HG03342 (cell line): ENCODE data around the gene MVB12A.
A peak's percentile ranks its signal among the peaks of the same experiment; 100 is the strongest.

Experiments used
- ATAC-seq: cut with Tn5 transposase; IDR thresholded peaks from one replicate; pipeline ENCODE4 v1.9.1; 2021; ENCODE audit warnings: mild to moderate bottlenecking, moderate library complexity; ENCODE audit not compliant: unreplicated experiment

The MVB12A gene

DNA sequence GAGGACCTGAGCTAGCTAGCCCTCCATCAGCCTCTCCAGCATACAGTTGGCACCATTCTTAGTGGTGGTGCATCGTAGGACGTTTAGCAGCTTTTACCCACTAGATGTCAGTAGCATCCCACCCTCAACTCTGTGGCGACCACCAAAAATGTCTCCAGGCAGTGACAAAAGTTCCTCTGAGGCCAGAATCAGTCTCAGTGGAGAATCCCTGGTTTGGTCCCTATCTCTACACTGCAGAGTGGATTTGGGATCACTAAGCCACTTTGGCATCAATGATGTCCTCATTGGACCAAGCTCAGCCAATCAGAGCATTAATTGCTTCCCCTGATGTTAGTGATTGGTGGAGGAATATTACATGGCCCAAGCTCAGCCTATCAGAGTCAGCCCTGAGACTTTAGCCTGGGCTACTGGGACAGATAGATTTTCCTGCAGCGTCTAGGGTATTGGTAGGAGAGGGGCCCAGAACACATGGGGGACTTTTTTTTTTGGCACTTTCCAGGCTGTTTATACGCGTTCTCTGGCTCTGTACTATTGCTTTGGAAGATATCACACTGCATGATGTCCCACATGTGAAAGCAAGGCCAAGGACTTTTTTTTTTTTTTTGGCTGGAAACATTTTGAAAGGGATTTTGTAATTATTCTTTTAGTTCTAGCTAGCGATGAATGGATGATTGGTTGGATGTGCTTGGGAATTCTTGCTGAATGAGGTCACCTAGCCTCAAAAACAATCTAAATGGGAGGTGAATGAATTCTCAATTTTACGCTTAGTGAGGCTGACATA lies 21.6 kb downstream of the MVB12A start:
- ATAC-seq = no peak

DNA sequence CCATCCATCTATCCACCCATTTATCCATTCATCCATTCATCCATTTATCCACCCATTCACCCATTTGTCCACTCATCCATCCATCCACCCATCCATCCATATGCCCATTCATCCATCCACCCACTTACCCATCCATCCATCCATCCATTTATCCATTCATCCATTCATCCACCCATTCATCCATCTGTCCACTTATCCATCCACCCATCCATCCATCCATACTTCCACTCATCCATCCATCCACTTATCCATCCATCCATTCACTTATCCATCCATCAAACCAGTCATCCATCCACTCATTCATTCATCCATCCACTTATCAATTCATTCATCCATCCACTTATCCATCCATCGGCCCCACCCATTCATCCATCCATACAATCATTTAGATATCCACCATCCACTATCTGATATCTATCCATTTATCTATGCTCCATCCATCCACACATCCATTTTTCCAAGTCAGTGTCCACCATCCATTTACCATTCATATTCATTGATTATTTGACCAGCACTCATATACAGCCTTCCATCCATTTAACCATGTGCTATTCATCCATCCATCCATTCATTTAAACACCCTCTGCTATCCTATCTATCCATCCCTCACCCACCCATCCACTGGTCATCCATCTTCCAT lies 25.8 kb downstream of the MVB12A start:
- ATAC-seq = no peak

DNA sequence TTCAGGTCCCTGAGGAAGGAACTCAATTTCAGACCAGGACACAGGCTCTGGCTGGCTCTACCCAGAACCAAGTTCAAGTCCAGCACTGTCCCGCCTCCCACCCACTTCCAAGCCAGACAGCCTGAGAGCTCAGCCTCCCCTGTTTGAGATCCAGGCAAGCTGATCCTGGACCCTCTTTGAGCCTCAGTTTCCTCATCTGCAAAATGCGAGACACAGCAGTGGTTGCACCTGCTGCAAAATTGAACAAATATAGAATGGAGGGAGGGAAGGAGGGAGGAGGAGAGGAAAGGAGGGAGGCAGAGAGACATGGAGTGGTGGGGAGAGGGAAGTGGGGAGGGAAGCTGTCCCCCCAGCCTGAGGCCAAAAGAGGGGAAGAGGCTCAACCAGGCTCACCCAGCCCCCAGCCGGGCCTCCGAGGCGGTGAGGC lies 27.9 kb downstream of the MVB12A start:
- no peak for ATAC-seq

DNA sequence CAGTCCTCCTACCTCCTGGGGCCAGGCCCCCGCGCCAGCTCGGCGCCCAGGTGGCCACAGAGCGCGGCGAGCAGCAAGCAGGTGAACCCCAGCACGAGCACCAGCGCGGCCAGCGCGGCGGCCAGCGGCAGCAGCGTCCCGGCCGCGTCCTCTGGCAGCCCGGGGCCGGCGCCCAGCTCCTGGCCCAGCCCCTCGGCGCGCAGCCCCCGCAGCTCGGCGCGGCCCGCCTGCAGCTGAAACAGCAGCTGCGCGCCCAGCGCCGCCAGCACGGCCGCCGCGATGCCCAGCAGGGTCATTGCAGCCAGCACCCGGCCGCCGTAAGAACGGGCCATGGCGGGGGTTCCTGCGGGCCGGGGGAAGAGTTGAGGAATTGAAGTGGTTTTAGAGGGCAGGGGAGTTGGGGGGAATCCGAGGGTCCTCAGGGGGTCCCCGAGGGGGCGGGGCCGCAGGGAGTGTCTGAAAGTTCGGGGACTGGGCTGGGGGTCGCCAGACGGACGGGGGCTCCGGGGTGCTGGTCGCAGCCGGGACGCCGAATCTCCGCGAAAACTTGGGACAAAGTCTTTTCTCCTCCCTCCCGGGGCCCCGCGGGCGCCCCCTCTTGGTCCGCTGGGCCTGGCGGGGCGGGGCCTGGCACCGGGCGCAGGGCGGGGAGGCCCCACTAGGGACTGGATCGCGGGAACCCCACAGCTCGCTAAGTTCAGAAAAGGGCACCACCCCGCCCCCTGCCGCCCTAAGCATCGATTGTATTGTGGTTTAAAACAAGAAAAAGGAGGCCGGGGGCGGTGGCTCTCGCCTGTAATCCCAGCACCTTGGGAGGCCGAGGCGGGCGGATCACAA lies 28.5 kb downstream of the MVB12A start, which contains the start of gene TMEM221:
Gene TMEM221, minus strand, starts transcription at position 538 of the 837 bp plus-strand sequence. Its CDS starts 206 bp downstream, at position 332.
- no peak for ATAC-seq

- ATAC-seq = no peak
Observed at GRCh38 chr19:17450264-17451075, 30.6 kb downstream of the MVB12A start.

- ATAC-seq = no peak
Observed at GRCh38 chr19:17451820-17452219, 32.0 kb downstream of the MVB12A start.

- no peak for ATAC-seq
Observed at GRCh38 chr19:17454576-17455071, 34.8 kb downstream of the MVB12A start.

- ATAC-seq = no peak
Observed at GRCh38 chr19:17455308-17456123, 35.7 kb downstream of the MVB12A start.

DNA sequence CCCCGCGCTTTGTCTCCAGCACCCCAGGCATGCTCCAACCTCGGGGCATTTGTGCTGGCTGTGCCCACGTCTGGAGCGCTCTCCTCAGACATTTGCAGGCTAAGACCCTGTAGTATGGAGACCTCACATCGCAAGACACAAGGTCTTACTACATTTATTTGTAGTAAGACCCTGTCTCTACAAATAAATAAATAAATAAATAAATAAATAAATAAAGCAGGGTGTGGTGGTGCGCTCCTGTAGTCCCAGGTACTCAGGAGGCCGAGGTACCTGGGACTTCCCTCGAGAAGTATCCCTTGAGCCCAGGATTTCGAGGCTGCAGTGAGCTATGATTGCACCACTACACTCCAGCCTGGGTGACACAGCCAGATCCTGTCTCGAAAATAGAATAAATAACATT lies 36.3 kb downstream of the MVB12A start:
- ATAC-seq = no peak

GRCh38 chr19:17457616-17458015 lies 37.8 kb downstream of the MVB12A start:
- no peak for ATAC-seq

DNA sequence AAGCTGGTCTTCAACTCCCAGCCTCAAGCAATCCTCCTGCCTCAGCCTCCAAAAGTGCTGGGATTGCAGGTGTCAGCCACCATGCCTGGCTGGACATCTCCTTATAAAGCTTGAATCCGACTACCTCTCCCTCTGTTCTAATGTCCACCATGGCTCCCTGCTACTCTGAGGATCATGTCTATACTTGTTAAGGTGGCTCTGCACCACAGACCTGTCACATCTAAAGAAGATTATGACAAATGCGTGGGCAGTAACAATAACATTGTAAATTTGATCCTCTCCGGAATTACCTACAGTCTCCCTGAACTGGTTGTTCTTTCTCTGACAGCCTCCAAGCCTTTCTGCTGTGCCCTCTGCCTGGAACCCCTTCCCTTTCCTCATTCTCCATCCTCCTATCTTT lies 39.1 kb downstream of the MVB12A start:
- no peak for ATAC-seq

DNA sequence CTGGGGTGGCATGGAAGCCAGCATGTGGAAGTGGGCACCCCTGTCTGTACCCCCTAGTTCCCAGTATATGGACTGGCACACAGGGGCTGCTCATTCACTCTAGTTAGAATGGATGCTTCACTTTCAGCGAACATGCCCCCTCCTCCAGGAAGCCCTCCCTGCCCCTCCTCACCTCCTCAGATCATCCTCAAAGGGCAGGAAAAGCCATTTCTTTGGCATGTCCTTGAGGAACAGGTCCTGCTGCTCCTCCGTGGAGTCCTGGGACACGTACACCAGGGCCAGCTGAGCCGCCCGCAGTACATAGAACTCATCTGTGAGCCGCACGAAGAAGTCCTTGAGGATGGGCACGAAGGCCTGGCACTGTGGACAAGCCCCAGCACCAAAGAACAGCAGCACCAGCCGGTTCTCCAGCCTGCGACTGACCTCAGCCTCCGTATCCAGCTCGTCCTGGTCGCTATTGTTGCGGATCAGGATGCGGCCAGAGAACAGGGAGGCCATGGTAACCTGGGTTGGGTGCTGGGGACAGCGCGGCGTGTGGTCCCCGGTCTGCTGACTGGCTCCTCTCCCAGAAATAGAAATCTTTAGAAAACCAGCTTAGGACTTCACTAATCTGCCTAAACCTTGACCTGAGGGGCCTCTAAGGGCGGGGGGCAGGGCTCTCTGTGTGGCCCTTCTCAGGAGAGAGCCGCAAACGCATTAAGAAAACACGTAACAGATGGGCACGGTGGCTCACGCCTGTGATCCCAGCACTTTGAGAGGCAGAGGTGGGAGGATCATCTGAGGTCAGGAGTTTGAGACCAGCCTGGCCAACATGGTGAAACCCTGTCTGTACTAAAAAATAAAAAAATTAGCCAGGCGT lies 40.8 kb downstream of the MVB12A start, which contains the start of gene NXNL1:
Gene NXNL1, minus strand, starts transcription at position 555 of the 859 bp plus-strand sequence. Its CDS starts 57 bp downstream, at position 498.
- ATAC-seq = no peak

DNA sequence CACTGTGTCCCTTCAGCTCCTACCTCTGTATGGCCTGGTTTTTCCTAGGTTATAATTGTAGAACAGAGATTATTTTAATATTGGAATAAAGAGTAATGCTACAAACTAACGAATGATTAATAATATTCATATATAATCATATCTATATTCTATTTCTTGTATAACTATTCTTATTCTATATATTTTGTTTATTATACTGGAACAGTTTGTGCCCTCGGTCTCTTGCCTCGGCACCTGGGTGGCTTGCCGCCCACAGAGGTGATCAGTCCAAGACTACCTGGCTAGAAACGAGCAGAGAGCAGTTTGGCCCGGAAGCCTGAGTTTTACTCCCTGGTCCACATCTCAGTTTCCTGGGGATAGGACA lies 46.6 kb downstream of the MVB12A start:
- ATAC-seq = no peak

GRCh38 chr19:17467471-17468301 lies 47.8 kb downstream of the MVB12A start:
- no peak for ATAC-seq

- ATAC-seq = no peak
Observed at GRCh38 chr19:17468302-17469091, 48.6 kb downstream of the MVB12A start.

DNA sequence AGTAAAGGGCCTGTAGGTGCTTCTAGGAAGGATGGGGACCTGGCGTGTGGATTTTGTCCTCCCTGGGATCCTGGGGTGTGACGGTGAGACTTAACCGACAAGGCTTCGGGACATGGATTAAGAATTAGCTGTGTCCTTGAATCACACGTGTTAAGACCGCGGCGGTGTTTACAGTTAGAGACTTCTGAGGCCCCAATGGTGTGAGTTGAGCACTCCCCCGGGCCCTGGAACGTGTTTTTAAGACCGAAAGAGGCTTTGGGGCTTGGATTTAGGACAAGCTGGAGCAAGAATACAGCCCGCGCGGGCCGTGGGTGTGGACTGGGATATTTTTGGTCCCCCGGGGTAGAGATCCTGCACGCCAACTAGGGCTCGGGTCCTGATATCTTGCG lies 49.2 kb downstream of the MVB12A start:
- ATAC-seq = no peak

DNA sequence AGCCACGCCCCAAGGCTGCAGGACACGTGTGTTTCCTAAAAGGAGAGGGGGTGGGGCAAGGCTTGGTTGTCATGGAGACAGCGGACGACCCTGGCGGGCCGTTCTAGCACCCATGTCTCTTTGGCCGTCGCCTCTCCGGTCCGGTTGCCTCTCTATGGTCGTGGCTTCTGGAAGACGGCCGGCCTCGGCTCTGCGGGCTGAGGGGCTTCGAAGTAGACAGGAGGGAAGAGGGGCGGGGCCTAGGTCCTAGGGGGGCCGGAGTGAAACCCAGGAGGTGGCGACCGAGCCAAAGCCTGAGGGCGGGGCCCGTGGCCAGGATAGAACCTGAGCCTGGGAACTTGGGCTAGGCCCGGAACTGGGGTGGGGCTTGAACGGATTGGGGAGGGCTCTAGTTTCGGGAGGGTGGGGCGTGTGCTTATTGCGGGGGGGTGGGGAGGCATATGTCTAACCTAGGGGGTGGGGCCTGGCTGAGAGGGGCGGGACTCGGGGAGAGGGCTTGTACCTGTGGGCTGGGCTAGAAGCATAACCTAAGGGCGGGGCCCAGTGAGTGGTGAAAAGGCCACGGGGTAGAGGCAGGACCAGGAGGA lies 49.7 kb downstream of the MVB12A start:
- peak; percentile 56 for ATAC-seq
